Lower leg skin (tissue), 3 donors: ENCODE measurements around the gene MEF2C.

ENCODE experiments used
- CTCF ChIP-seq, 3 donors: fragments of 450-650 bp; IDR thresholded peaks; one replicate each; pipeline ENCODE4 v1.5.1; 2016; ENCODE audit warnings: antibody characterized with exemption in 3 of 3, mild to moderate bottlenecking in 3 of 3, moderate library complexity in 2 of 3
- POLR2A ChIP-seq, 2 donors: fragments of 450-650 bp; IDR thresholded peaks; one replicate each; pipeline ENCODE4 v1.6.1; 2016 to 2017; ENCODE audit warnings: antibody characterized with exemption in 2 of 2, mild to moderate bottlenecking in 1 of 2, moderate library complexity in 1 of 2

- TF ChIP-seq POLR2A (IDR thresholded peaks at IDR 0.05) (no peak), CTCF (IDR thresholded peaks at IDR 0.05) (no peak)
These were observed 139.7 kb downstream of the MEF2C start for GRCh38 chr5:88743231-88743834.
